DMS53 (cell line): ENCODE data around the gene SLC22A14.

Experiments used
- DNase-seq: peaks from one replicate; lab custom pipeline; 2025; lab: John Stamatoyannopoulos, UW

Gene SLC22A14

GRCh38 chr3:38346587-38347410 lies 64.7 kb downstream of the SLC22A14 start, which contains the start of gene XYLB:
Gene XYLB, plus strand, starts transcription at chr3:38346785. Its CDS starts 84 bp downstream, at chr3:38346869.
- peak; percentile 85 for DNase-seq

- peak; percentile 2 for DNase-seq
Observed at GRCh38 chr3:38347421-38348200, 65.5 kb downstream of the SLC22A14 start.

- no peak for DNase-seq
Observed at GRCh38 chr3:38348903-38349302, 66.8 kb downstream of the SLC22A14 start.

- no peak for DNase-seq
Observed at GRCh38 chr3:38349684-38350359, 67.7 kb downstream of the SLC22A14 start.

- DNase-seq = no peak
Observed at GRCh38 chr3:38353151-38353550, 71.1 kb downstream of the SLC22A14 start.

- no peak for DNase-seq
Observed at GRCh38 chr3:38354588-38355330, 72.7 kb downstream of the SLC22A14 start.

- DNase-seq = no peak
Observed at GRCh38 chr3:38359038-38359437, 76.9 kb downstream of the SLC22A14 start.

- no peak for DNase-seq
Observed at GRCh38 chr3:38360345-38360744, 78.3 kb downstream of the SLC22A14 start.

GRCh38 chr3:38361496-38361895 lies 79.4 kb downstream of the SLC22A14 start:
- DNase-seq = no peak

- no peak for DNase-seq
Observed at GRCh38 chr3:38362825-38363224, 80.7 kb downstream of the SLC22A14 start.

- DNase-seq = no peak
Observed at GRCh38 chr3:38364721-38365400, 82.8 kb downstream of the SLC22A14 start.

GRCh38 chr3:38365469-38366062 lies 83.5 kb downstream of the SLC22A14 start:
- no peak for DNase-seq

- DNase-seq = no peak
Observed at GRCh38 chr3:38366082-38366481, 84.0 kb downstream of the SLC22A14 start.

GRCh38 chr3:38367779-38368178 lies 85.7 kb downstream of the SLC22A14 start:
- DNase-seq = no peak
